Spleen (tissue), 11 donors: ENCODE measurements around the gene TRIM14. TPM values are rescaled to one million over a fixed set of nuclear protein-coding genes. Genes with fewer than 3 reads are reported as not detected.

Experiments
- DNase-seq: peaks from one replicate; pipeline ENCODE4 v3.0.0-alpha.2; 2020
- H3K27ac ChIP-seq, 8 donors: fragments of 200-600 bp; sonication (generic) in 7 of 8; 1 replicate in 4 of 8; 2 replicates in 4 of 8; pipeline versions ENCODE4 v1.5.0 to v1.8.0; 2016 to 2021; ENCODE audit warnings: inconsistent platforms in 4 of 8, mild to moderate bottlenecking in 4 of 8, moderate library complexity in 1 of 8
- H3K27me3 ChIP-seq, 7 donors: fragments of 200-600 bp; sonication (generic) in 6 of 7; replicated peaks in 1 of 7; 1 replicate in 4 of 7; 2 replicates in 3 of 7; pipeline versions ENCODE4 v1.5.0 to v1.8.0; 2016 to 2021; ENCODE audit warnings: inconsistent platforms in 3 of 7, mild to moderate bottlenecking in 1 of 7
- H3K36me3 ChIP-seq, 6 donors: fragments of 200-600 bp; sonication (generic) in 5 of 6; 1 replicate in 4 of 6; 2 replicates in 2 of 6; pipeline versions ENCODE4 v1.5.0 to v1.8.0; 2016 to 2021; ENCODE audit warnings: inconsistent platforms in 2 of 6
- H3K4me1 ChIP-seq, 6 donors: fragments of 200-600 bp; sonication (generic) in 5 of 6; 1 replicate in 3 of 6; 2 replicates in 3 of 6; pipeline versions ENCODE4 v1.5.0 to v1.8.0; 2016 to 2021; ENCODE audit warnings: inconsistent platforms in 3 of 6
- H3K4me3 ChIP-seq, 8 donors: fragments of 200-600 bp; sonication (generic) in 7 of 8; 1 replicate in 4 of 8; 2 replicates in 4 of 8; pipeline versions ENCODE4 v1.5.0 to v1.8.0; 2016 to 2021; ENCODE audit warnings: inconsistent platforms in 4 of 8, mild to moderate bottlenecking in 4 of 8, moderate library complexity in 2 of 8
- H3K9me3 ChIP-seq, 8 donors: fragments of 200-600 bp; sonication (generic) in 7 of 8; 1 replicate in 4 of 8; 2 replicates in 4 of 8; pipeline versions ENCODE4 v1.5.0 to v1.8.0; 2016 to 2021; ENCODE audit warnings: inconsistent platforms in 4 of 8
- POLR2A ChIP-seq, 3 donors: fragments of 450-650 bp; IDR thresholded peaks; one replicate each; pipeline ENCODE4 v1.5.1; 2017; ENCODE audit warnings: antibody characterized with exemption in 3 of 3, mild to moderate bottlenecking in 1 of 3
- POLR2AphosphoS5 ChIP-seq, 3 donors: sonication (generic); formaldehyde crosslinking; IDR thresholded peaks; one replicate each; pipeline ENCODE4 v1.5.1; 2017; ENCODE audit warnings: antibody characterized with exemption in 3 of 3
- WGBS, 5 donors: extraction: QIAGEN DNeasy Blood & Tissue Kit in 3 of 5; methylation state at CpG; one replicate each; pipeline versions ENCODE4 v1.1.5 to v1.1.7; 2013 to 2018; 5-methylcytosine and 5-hydroxymethylcytosine counted together
- intact Hi-C: fragments of 100-400 bp; cut with DNase I; formaldehyde crosslinking; loops from one replicate; pipeline ENCODE4 v1.15.0; 2023; ENCODE audit warnings: low total_unique reads
- polyA plus RNA-seq, 3 donors: library from polyadenylated mRNA; stranded (reverse); fragments of 200-250 nt; gene quantifications; one replicate each; pipeline ENCODE4 v1.2.1, GENCODE V29; 2013
- total RNA-seq, 7 donors: library from RNA; depleted of rRNA in 3 of 7; stranded (reverse); fragments of >200 nt in 3 of 7; fragmentation: NEBNext Ultra II Directional in 4 of 7; extraction: Animal tissue kit (Norgen Biotek cat#: 25700) in 4 of 7; gene quantifications; one replicate each; pipeline versions ENCODE4 v1.1.0 to v1.2.1, GENCODE V29; 2016 to 2021
- TF ChIP-seq, protein P1 (sequence below), 11 experiments: fragments of 200-600 bp in 7 of 11; fragments of 450-650 bp in 4 of 11; sonication (generic) in 4 of 11; IDR thresholded peaks in 8 of 11; conservative IDR thresholded peaks in 3 of 11; 1 replicate in 7 of 11; 2 replicates in 4 of 11; pipeline versions ENCODE4 v1.4.0 to v1.8.0; 2016 to 2021; ENCODE audit warnings: antibody characterized with exemption in 11 of 11, inconsistent platforms in 4 of 11, mild to moderate bottlenecking in 1 of 11
- donor health status: healthy with polysubstance abuse.
- donor health status: DM: no; HTN: no; CAD: no; lungs with moderate emphysema.
- donor health status: DM: no; HTN: no; CAD: no.
- donor health status: Bipolar disorder and iron deficiency.
- donor health status: healthy.
- donor health status: DM: no; HTN: no; CAD: no.
- donor health status: DM: yes; HTN: yes; CAD: no.

Gene TRIM14
- total and polyA plus RNA-seq, 10 donors = 11.9 to 92.9 (median 58.1) TPM

DNA sequence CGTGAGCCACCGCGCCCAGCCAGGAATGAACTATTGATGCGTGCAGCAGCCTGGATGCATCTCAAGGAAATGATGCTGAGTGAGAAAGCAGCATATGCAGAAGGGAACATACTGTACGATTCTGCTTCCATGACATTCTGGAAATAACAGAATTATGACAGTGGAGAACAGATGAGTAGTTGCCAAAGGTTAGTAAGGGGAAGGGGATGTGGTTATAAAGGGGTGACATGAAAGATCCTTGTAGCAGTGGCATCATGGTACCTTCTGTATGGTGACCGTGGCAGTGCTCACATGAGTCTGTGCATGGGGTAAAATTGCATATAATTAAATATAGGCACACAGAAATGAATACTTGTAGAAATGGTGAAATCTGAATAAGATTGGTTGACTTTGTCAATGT, 49.5 kb downstream of the TRIM14 start:
- Histone ChIP-seq H3K27me3 (no peaks in the 10 kb centered on the region), H3K9me3 (no peaks in the 10 kb centered on the region), H3K27ac (no peak overlapping the region), H3K4me3 (no peak overlapping the region), H3K4me1 (peaks cover 1 to 27% (median 11%) of the 10 kb centered on the region in 6 donors), H3K36me3 (peaks cover 0 to 73% (median 18%) of the 10 kb centered on the region in 6 donors)
- peak; percentile 1 for DNase-seq
- 89 to 96% (median 93%) methylated on average over 6 of the region's 6 CpGs for WGBS, 5 donors
- peak in 1 of 3 donors; percentile 8 for TF ChIP-seq POLR2AphosphoS5 (IDR thresholded peaks at IDR 0.05)
- TF ChIP-seq, protein P1, sequence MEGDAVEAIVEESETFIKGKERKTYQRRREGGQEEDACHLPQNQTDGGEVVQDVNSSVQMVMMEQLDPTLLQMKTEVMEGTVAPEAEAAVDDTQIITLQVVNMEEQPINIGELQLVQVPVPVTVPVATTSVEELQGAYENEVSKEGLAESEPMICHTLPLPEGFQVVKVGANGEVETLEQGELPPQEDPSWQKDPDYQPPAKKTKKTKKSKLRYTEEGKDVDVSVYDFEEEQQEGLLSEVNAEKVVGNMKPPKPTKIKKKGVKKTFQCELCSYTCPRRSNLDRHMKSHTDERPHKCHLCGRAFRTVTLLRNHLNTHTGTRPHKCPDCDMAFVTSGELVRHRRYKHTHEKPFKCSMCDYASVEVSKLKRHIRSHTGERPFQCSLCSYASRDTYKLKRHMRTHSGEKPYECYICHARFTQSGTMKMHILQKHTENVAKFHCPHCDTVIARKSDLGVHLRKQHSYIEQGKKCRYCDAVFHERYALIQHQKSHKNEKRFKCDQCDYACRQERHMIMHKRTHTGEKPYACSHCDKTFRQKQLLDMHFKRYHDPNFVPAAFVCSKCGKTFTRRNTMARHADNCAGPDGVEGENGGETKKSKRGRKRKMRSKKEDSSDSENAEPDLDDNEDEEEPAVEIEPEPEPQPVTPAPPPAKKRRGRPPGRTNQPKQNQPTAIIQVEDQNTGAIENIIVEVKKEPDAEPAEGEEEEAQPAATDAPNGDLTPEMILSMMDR (IDR thresholded peaks at IDR 0.05 in 8 of 11, conservative IDR thresholded peaks at IDR 0.05 in 3 of 11) = no peak
- intact Hi-C loops = no loop called here

DNA sequence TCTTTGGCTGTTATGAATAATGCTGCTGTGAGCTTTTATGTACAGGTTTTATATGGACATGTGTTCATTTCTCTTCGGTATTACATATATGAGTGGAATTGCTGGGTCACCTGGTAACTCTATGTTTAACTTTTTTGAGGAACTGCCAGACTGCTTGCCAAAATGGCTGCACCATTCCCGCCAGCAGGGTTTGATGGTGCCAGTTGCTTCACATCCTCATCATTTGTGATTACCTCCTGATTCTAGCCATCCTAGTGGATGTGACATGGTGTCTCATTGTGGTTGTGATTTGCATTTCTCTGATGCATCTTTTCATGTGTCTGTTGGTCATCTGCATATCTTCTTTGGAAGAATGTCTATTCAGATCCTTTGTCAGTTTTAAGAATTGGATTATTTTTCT, 51.8 kb downstream of the TRIM14 start:
- WGBS, 5 donors = 83 to 92% (median 88%) methylated on average over 2 of the region's 2 CpGs
- peak; percentile 24 for DNase-seq
- intact Hi-C loops = no loop called here

DNA sequence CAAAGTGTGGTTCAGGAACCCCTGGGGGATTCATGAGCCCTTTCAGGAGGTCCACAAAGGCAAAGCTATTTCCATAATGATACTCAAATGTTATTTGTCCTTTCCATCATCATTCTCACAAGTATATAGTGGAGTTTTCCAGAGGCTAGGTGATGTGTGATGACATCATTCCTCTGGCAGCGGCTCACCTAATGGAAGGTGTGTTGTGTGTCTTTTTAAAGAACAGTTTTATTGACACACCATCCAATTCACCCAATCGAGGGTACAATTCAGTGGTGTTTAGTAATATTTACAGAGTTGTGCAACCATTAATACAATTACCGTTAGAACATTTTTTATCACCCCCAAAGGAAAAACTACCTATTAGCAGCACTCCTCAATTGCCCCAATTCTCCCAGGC, 52.8 kb downstream of the TRIM14 start:
- DNase-seq = no peak

More for the DNA sequence above, 51.8 kb downstream of the TRIM14 start:
- H3K27me3 ChIP-seq = no peaks in the 10 kb centered on the region
- H3K36me3 ChIP-seq = peaks cover 0 to 95% (median 35%) of the 10 kb centered on the region in 6 donors
- no peak overlapping the region for H3K27ac ChIP-seq
- no peaks in the 10 kb centered on the region for H3K9me3 ChIP-seq
- H3K4me3 ChIP-seq = no peak overlapping the region
- H3K4me1 ChIP-seq = peaks cover 0 to 10% (median under 1%) of the 10 kb centered on the region in 6 donors
- TF ChIP-seq POLR2A (IDR thresholded peaks at IDR 0.05) = no peak
- TF ChIP-seq, protein P1 (IDR thresholded peaks at IDR 0.05 in 8 of 11, conservative IDR thresholded peaks at IDR 0.05 in 3 of 11) = no peak
- TF ChIP-seq POLR2AphosphoS5 (IDR thresholded peaks at IDR 0.05) = no peak

DNA sequence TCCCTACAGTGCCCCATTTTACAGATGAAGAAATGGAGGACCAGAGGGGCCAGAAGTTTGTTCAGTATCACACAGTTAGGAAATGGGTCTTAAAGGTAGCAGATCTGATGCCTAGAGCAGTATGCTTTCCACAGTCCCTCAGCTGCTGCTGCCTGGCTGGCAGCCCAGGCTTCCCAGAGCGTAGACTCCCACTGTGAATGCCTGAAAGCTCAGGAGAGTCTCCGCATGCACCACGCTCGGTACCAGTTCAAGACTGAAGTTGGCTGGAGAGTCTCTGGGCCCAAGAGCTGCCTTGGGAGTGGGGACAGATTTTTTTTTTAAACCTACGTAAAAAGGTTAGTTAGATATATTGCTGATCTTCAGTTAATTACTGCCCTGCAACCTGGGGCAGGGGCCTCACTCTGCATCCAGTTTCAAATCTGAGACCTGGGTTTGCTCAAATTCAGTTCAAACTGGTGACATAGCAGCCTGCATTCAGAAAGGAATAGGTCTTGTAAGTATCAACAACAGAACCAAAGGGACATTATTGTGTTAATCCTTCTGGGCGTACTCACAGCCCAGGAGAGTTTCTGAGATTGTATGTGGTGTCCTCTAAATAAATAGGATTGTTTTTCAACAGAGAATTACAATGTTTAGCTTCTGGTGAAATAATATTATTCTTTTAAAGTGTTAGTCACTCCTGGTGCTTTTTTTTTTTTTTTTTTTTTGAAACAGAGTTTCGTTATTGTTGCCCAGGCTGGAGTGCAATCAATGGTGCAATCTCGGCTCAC, 54.2 kb downstream of the TRIM14 start:
- intact Hi-C loops = no loop called here
- Histone ChIP-seq H3K4me3 (no peak overlapping the region), H3K27me3 (no peaks in the 10 kb centered on the region), H3K9me3 (no peaks in the 10 kb centered on the region), H3K36me3 (peaks cover 0 to 92% (median 48%) of the 10 kb centered on the region in 6 donors), H3K4me1 (peaks cover 0 to 9% (median 1%) of the 10 kb centered on the region in 6 donors), H3K27ac (peak overlapping the region in 1 of 8 donors; percentile 26)
- peak; percentile 51 for DNase-seq
- TF ChIP-seq, protein P1 (IDR thresholded peaks at IDR 0.05 in 8 of 11, conservative IDR thresholded peaks at IDR 0.05 in 3 of 11) = no peak
- no peak for TF ChIP-seq POLR2AphosphoS5 (IDR thresholded peaks at IDR 0.05)
- TF ChIP-seq POLR2A (IDR thresholded peaks at IDR 0.05) = no peak
- WGBS, 5 donors = 85 to 95% (median 91%) methylated on average over 8 of the region's 8 CpGs

More for the DNA sequence above, 52.8 kb downstream of the TRIM14 start:
- H3K36me3 ChIP-seq = peaks cover 0 to 95% (median 44%) of the 10 kb centered on the region in 6 donors
- peaks cover 0 to under 1% (median 0%) of the 10 kb centered on the region in 6 donors for H3K4me1 ChIP-seq
- TF ChIP-seq, protein P1 (IDR thresholded peaks at IDR 0.05 in 8 of 11, conservative IDR thresholded peaks at IDR 0.05 in 3 of 11) = no peak
- no peak for TF ChIP-seq POLR2AphosphoS5 (IDR thresholded peaks at IDR 0.05)
- TF ChIP-seq POLR2A (IDR thresholded peaks at IDR 0.05) = no peak
- no peaks in the 10 kb centered on the region for H3K27me3 ChIP-seq
- intact Hi-C loops = no loop called here
- 76 to 91% (median 88%) methylated on average over 3 of the region's 3 CpGs for WGBS, 5 donors
- no peak overlapping the region for H3K4me3 ChIP-seq
- H3K9me3 ChIP-seq = no peaks in the 10 kb centered on the region
- H3K27ac ChIP-seq = no peak overlapping the region
